ENCODE measurements around the gene SORCS2. TPM values are rescaled to one million over a fixed set of nuclear protein-coding genes. Genes with fewer than 3 reads are reported as not detected.

Gene SORCS2
- total RNA-seq, 2 experiments from 2014 or later, result 0.07 to 0.15 TPM

- intact Hi-C loops (cut with micrococcal nuclease), result no loop called here
- CTCF ChIA-PET, result no interaction called here
- no peak overlapping the region for H3K27ac Mint-ChIP-seq
- H3K4me3 Mint-ChIP-seq, result no peak overlapping the region
- H3K27me3 Mint-ChIP-seq (ENCODE audit: low read depth), result no peaks in the 10 kb centered on the region
- no peaks in the 10 kb centered on the region for H3K36me3 Mint-ChIP-seq (ENCODE audit: low read depth)
- peaks cover 28% of the 10 kb centered on the region for H3K9me3 Mint-ChIP-seq
- no peak for DNase-seq
- H3K4me1 Mint-ChIP-seq (ENCODE audit: low read depth), result no peaks in the 10 kb centered on the region
Observed at GRCh38 chr4:7557456-7557855, 365.1 kb downstream of the SORCS2 start.

- H3K36me3 Mint-ChIP-seq (ENCODE audit: low read depth), result no peaks in the 10 kb centered on the region
- no peak overlapping the region for H3K4me3 Mint-ChIP-seq
- DNase-seq, result no peak
- CTCF ChIA-PET, result interaction anchor here (0.6 kb wide), 1 partner anchor 530 kb away, joined by 4 read pairs; no protein-coding TSS in a partner anchor
- intact Hi-C loops (cut with micrococcal nuclease), result no loop called here
- peaks cover 19% of the 10 kb centered on the region for H3K9me3 Mint-ChIP-seq
- H3K4me1 Mint-ChIP-seq (ENCODE audit: low read depth), result no peaks in the 10 kb centered on the region
- H3K27ac Mint-ChIP-seq, result no peak overlapping the region
- H3K27me3 Mint-ChIP-seq (ENCODE audit: low read depth), result no peaks in the 10 kb centered on the region
Observed at GRCh38 chr4:7558436-7558835, 366.1 kb downstream of the SORCS2 start.

- peaks cover 11% of the 10 kb centered on the region for H3K9me3 Mint-ChIP-seq
- intact Hi-C loops (cut with micrococcal nuclease), result no loop called here
- H3K27ac Mint-ChIP-seq, result no peak overlapping the region
- no peaks in the 10 kb centered on the region for H3K27me3 Mint-ChIP-seq (ENCODE audit: low read depth)
- CTCF ChIA-PET, result interaction anchor here (0.5 to 0.6 kb wide), 2 partner anchors 531 to 1491 kb away, joined by 3 to 4 read pairs; no protein-coding TSS in a partner anchor
- H3K4me3 Mint-ChIP-seq, result no peak overlapping the region
- DNase-seq, result no peak
- no peaks in the 10 kb centered on the region for H3K36me3 Mint-ChIP-seq (ENCODE audit: low read depth)
- no peaks in the 10 kb centered on the region for H3K4me1 Mint-ChIP-seq (ENCODE audit: low read depth)
Observed at GRCh38 chr4:7559316-7559715, 367.0 kb downstream of the SORCS2 start.

DNA sequence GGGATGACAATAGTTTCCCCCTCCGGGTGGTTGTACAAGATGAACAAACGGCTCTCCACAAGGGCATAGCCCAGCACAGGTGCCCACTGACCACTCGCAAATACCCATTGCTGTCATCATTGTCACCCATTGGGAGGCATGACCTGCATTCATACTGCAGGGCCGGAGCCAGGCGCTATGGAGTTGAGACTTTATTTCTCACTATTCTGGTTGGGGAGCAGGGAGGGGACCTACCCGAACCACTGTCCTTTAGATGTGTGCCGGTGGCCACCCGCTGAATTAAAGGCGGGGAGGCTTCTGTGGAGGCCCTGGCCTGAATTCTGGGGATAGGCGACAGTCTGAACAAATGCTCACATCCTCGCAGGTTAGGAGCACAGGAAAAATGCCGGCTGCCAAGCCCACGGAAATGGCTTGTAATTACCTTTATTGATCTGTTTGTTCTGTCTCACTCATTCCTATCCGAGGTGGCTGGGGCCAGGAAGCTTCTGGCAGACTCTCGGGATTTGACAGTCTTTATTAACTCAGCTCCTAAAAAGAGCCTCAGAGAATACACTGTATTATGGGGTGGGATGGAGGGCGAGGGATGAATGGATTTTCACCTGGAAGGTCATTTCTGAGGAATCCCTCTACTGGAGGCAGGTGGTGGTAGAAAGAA lies 367.5 kb downstream of the SORCS2 start:
- intact Hi-C loops (cut with micrococcal nuclease), result no loop called here
- Mint-ChIP-seq H3K27ac (no peak overlapping the region), H3K9me3 (peaks cover 6% of the 10 kb centered on the region), H3K4me3 (no peak overlapping the region), H3K36me3 (ENCODE audit: low read depth) (no peaks in the 10 kb centered on the region), H3K4me1 (ENCODE audit: low read depth) (no peaks in the 10 kb centered on the region), H3K27me3 (ENCODE audit: low read depth) (no peaks in the 10 kb centered on the region)
- DNase-seq, result no peak
- CTCF ChIA-PET, result interaction anchor here (0.5 kb wide), 1 partner anchor 1491 kb away, joined by 3 read pairs; no protein-coding TSS in a partner anchor

GRCh38 chr4:7561557-7561956 lies 369.2 kb downstream of the SORCS2 start:
- intact Hi-C loops (cut with micrococcal nuclease), result no loop called here
- peaks cover 4% of the 10 kb centered on the region for H3K9me3 Mint-ChIP-seq
- DNase-seq, result no peak
- H3K4me3 Mint-ChIP-seq, result no peak overlapping the region
- no peaks in the 10 kb centered on the region for H3K36me3 Mint-ChIP-seq (ENCODE audit: low read depth)
- H3K27me3 Mint-ChIP-seq (ENCODE audit: low read depth), result no peaks in the 10 kb centered on the region
- CTCF ChIA-PET, result no interaction called here
- H3K4me1 Mint-ChIP-seq (ENCODE audit: low read depth), result no peaks in the 10 kb centered on the region
- no peak overlapping the region for H3K27ac Mint-ChIP-seq

- peaks cover 2% of the 10 kb centered on the region for H3K9me3 Mint-ChIP-seq
- no peak for DNase-seq
- H3K27ac Mint-ChIP-seq, result no peak overlapping the region
- no peak overlapping the region for H3K4me3 Mint-ChIP-seq
- H3K4me1 Mint-ChIP-seq (ENCODE audit: low read depth), result no peaks in the 10 kb centered on the region
- H3K27me3 Mint-ChIP-seq (ENCODE audit: low read depth), result no peaks in the 10 kb centered on the region
- CTCF ChIA-PET, result no interaction called here
- intact Hi-C loops (cut with micrococcal nuclease), result no loop called here
- H3K36me3 Mint-ChIP-seq (ENCODE audit: low read depth), result no peaks in the 10 kb centered on the region
Observed at GRCh38 chr4:7564242-7564641, 371.9 kb downstream of the SORCS2 start.

DNA sequence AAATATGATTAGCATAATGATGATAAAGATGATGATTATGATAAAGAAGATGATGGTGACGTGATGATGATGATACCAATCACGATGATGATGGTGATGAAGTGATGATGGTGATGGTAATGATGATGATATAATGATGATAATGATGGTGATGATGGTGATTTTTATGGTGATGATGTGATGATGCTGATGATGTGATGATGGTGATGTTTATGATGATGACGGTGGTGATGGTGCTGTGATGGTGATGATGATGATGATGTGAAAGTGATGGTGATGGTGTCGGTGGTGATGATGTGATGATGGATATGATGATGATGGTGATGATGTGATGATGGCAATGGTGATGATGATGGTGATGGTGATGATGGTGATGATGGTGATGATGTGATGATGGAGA lies 373.1 kb downstream of the SORCS2 start:
- intact Hi-C loops (cut with micrococcal nuclease), result no loop called here
- Mint-ChIP-seq H3K4me3 (no peak overlapping the region), H3K36me3 (ENCODE audit: low read depth) (no peaks in the 10 kb centered on the region), H3K9me3 (peaks cover 2% of the 10 kb centered on the region), H3K4me1 (ENCODE audit: low read depth) (no peaks in the 10 kb centered on the region), H3K27me3 (ENCODE audit: low read depth) (no peaks in the 10 kb centered on the region), H3K27ac (no peak overlapping the region)
- CTCF ChIA-PET, result no interaction called here
- DNase-seq, result no peak

- Mint-ChIP-seq H3K4me3 (no peak overlapping the region), H3K27ac (no peak overlapping the region), H3K4me1 (ENCODE audit: low read depth) (no peaks in the 10 kb centered on the region), H3K27me3 (ENCODE audit: low read depth) (peaks cover 7% of the 10 kb centered on the region), H3K9me3 (peaks cover 2% of the 10 kb centered on the region), H3K36me3 (ENCODE audit: low read depth) (no peaks in the 10 kb centered on the region)
- CTCF ChIA-PET, result no interaction called here
- no peak for DNase-seq
- intact Hi-C loops (cut with micrococcal nuclease), result no loop called here
Observed at GRCh38 chr4:7569810-7570783, 377.8 kb downstream of the SORCS2 start.

DNA sequence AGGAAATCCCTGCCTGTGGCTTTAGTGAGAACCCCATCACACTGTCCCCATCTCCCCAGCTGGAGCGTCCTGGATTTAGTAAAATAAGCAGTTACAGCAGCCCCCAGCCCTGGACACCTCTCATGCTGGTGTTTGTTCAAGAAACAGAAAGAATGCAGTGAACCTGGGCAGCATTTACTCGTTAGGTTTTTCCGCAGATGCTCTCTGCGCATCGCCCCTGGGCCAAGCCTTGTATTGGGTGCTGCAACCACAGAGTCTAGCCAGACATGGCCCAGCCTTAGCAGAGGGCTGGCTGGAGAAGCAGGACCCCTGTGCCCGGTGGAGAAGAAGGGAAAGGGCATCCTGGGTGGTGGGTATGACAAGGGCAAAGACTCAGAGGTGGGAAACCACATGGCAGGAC lies 378.7 kb downstream of the SORCS2 start:
- peaks cover 7% of the 10 kb centered on the region for H3K9me3 Mint-ChIP-seq

GRCh38 chr4:7571701-7572100 lies 379.4 kb downstream of the SORCS2 start:
- peaks cover 14% of the 10 kb centered on the region for H3K9me3 Mint-ChIP-seq
- H3K4me3 Mint-ChIP-seq, result no peak overlapping the region
- H3K4me1 Mint-ChIP-seq (ENCODE audit: low read depth), result no peaks in the 10 kb centered on the region
- intact Hi-C loops (cut with micrococcal nuclease), result no loop called here
- DNase-seq, result no peak
- H3K27ac Mint-ChIP-seq, result no peak overlapping the region
- peaks cover 7% of the 10 kb centered on the region for H3K27me3 Mint-ChIP-seq (ENCODE audit: low read depth)
- H3K36me3 Mint-ChIP-seq (ENCODE audit: low read depth), result no peaks in the 10 kb centered on the region
- CTCF ChIA-PET, result no interaction called here

More for the DNA sequence above, 378.7 kb downstream of the SORCS2 start:
- intact Hi-C loops (cut with micrococcal nuclease), result no loop called here
- Mint-ChIP-seq H3K27me3 (ENCODE audit: low read depth) (peaks cover 7% of the 10 kb centered on the region), H3K4me1 (ENCODE audit: low read depth) (no peaks in the 10 kb centered on the region), H3K4me3 (no peak overlapping the region), H3K36me3 (ENCODE audit: low read depth) (no peaks in the 10 kb centered on the region), H3K27ac (no peak overlapping the region)
- DNase-seq, result no peak
- CTCF ChIA-PET, result no interaction called here

DNA sequence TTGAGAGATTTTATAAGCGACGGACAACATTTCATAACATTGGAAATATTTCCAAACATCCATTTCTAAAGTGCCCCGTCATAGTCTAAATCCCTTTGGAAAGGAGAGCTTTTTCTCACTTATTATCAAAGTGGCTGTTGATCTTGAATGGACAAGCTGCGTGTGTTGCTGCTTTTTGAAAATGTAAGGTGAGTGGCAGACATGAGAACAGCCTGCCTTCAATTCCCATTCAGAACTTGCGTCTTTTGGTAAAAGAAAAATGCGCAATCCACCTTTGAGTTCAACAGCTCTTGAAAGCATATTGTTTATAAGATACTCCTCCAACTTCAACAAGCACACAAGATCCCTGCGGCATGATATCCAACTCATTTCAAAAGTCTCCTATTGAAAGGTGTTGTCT lies 380.6 kb downstream of the SORCS2 start:
- Mint-ChIP-seq H3K4me1 (ENCODE audit: low read depth) (no peaks in the 10 kb centered on the region), H3K36me3 (ENCODE audit: low read depth) (peaks cover 2% of the 10 kb centered on the region), H3K4me3 (no peak overlapping the region), H3K27me3 (ENCODE audit: low read depth) (peaks cover 7% of the 10 kb centered on the region), H3K27ac (no peak overlapping the region), H3K9me3 (peaks cover 24% of the 10 kb centered on the region)
- CTCF ChIA-PET, result no interaction called here
- no peak for DNase-seq
- intact Hi-C loops (cut with micrococcal nuclease), result no loop called here

GRCh38 chr4:7573576-7574091 lies 381.3 kb downstream of the SORCS2 start:
- CTCF ChIA-PET, result no interaction called here
- intact Hi-C loops (cut with micrococcal nuclease), result no loop called here
- H3K27ac Mint-ChIP-seq, result no peak overlapping the region

More at GRCh38 chr4:7573576-7574091, 381.3 kb downstream of the SORCS2 start:
- Mint-ChIP-seq H3K36me3 (ENCODE audit: low read depth) (peaks cover 4% of the 10 kb centered on the region), H3K4me3 (no peak overlapping the region), H3K9me3 (peaks cover 31% of the 10 kb centered on the region), H3K27me3 (ENCODE audit: low read depth) (peaks cover 7% of the 10 kb centered on the region), H3K4me1 (ENCODE audit: low read depth) (no peaks in the 10 kb centered on the region)
- DNase-seq, result no peak
